Measurements from ENCODE around the gene SLC10A2.

SLC10A2 gene

GRCh38 chr13:103068836-103069235, 2.6 kb upstream of the SLC10A2 start:
- DNase-seq = no peak
- TF ChIP-seq GATA1 (IDR thresholded peaks at IDR 0.05; ENCODE audit: low read depth, low read length) (no peak), POLR2A (IDR thresholded peaks at IDR 0.05; ENCODE audit: low read length) (no peak)

- TF ChIP-seq POLR2A (IDR thresholded peaks at IDR 0.05; ENCODE audit: low read length) (no peak), GATA1 (IDR thresholded peaks at IDR 0.05; ENCODE audit: low read depth, low read length) (no peak)
- DNase-seq = no peak
These were observed 1.7 kb upstream of the SLC10A2 start for GRCh38 chr13:103067751-103068555.

GRCh38 chr13:103066781-103067345, 646 bp upstream of the SLC10A2 start:
- DNase-seq = no peak
- TF ChIP-seq GATA1 (IDR thresholded peaks at IDR 0.05; ENCODE audit: low read depth, low read length) = no peak
- TF ChIP-seq POLR2A (IDR thresholded peaks at IDR 0.05; ENCODE audit: low read length) = no peak

- no peak for DNase-seq
- TF ChIP-seq GATA1 (IDR thresholded peaks at IDR 0.05; ENCODE audit: low read depth, low read length) (no peak), POLR2A (IDR thresholded peaks at IDR 0.05; ENCODE audit: low read length) (no peak)
These were observed 2.8 kb downstream of the SLC10A2 start for GRCh38 chr13:103063376-103063775.

GRCh38 chr13:103062079-103062478, 4.1 kb downstream of the SLC10A2 start:
- TF ChIP-seq POLR2A (IDR thresholded peaks at IDR 0.05; ENCODE audit: low read length) (no peak), GATA1 (IDR thresholded peaks at IDR 0.05; ENCODE audit: low read depth, low read length) (no peak)
- no peak for DNase-seq

GRCh38 chr13:103056008-103056407, 10.2 kb downstream of the SLC10A2 start:
- TF ChIP-seq POLR2A (IDR thresholded peaks at IDR 0.05; ENCODE audit: low read length) (no peak), GATA1 (IDR thresholded peaks at IDR 0.05; ENCODE audit: low read depth, low read length) (no peak)
- DNase-seq = no peak

- no peak for DNase-seq
- no peak for TF ChIP-seq GATA1 (IDR thresholded peaks at IDR 0.05; ENCODE audit: low read depth, low read length)
- TF ChIP-seq POLR2A (IDR thresholded peaks at IDR 0.05; ENCODE audit: low read length) = no peak
These were observed 11.1 kb downstream of the SLC10A2 start for GRCh38 chr13:103055166-103055565.

GRCh38 chr13:103046676-103047075, 19.5 kb downstream of the SLC10A2 start:
- TF ChIP-seq POLR2A (IDR thresholded peaks at IDR 0.05; ENCODE audit: low read length) (no peak), GATA1 (IDR thresholded peaks at IDR 0.05; ENCODE audit: low read depth, low read length) (no peak)
- no peak for DNase-seq

- no peak for DNase-seq
- TF ChIP-seq GATA1 (IDR thresholded peaks at IDR 0.05; ENCODE audit: low read depth, low read length) (no peak), POLR2A (IDR thresholded peaks at IDR 0.05; ENCODE audit: low read length) (no peak)
These were observed 22.2 kb downstream of the SLC10A2 start for GRCh38 chr13:103044056-103044455.

GRCh38 chr13:103040006-103040405, 26.2 kb downstream of the SLC10A2 start:
- DNase-seq = no peak
- no peak for TF ChIP-seq POLR2A (IDR thresholded peaks at IDR 0.05; ENCODE audit: low read length)

GRCh38 chr13:103039183-103039582, 27.0 kb downstream of the SLC10A2 start:
- TF ChIP-seq POLR2A (IDR thresholded peaks at IDR 0.05; ENCODE audit: low read length) (no peak), GATA1 (IDR thresholded peaks at IDR 0.05; ENCODE audit: low read depth, low read length) (no peak)
- DNase-seq = no peak

- TF ChIP-seq POLR2A (IDR thresholded peaks at IDR 0.05; ENCODE audit: low read length) (no peak), GATA1 (IDR thresholded peaks at IDR 0.05; ENCODE audit: low read depth, low read length) (no peak)
- DNase-seq = no peak
These were observed 29.9 kb downstream of the SLC10A2 start for GRCh38 chr13:103036268-103036667.

GRCh38 chr13:103033999-103034398, 32.2 kb downstream of the SLC10A2 start:
- no peak for DNase-seq
- no peak for TF ChIP-seq POLR2A (IDR thresholded peaks at IDR 0.05; ENCODE audit: low read length)
- TF ChIP-seq GATA1 (IDR thresholded peaks at IDR 0.05; ENCODE audit: low read depth, low read length) = no peak

- DNase-seq = no peak
- TF ChIP-seq POLR2A (IDR thresholded peaks at IDR 0.05; ENCODE audit: low read length) = no peak
- no peak for TF ChIP-seq GATA1 (IDR thresholded peaks at IDR 0.05; ENCODE audit: low read depth, low read length)
These were observed 34.8 kb downstream of the SLC10A2 start for GRCh38 chr13:103031332-103031873.

GRCh38 chr13:103030776-103031175, 35.4 kb downstream of the SLC10A2 start:
- DNase-seq = no peak
- TF ChIP-seq GATA1 (IDR thresholded peaks at IDR 0.05; ENCODE audit: low read depth, low read length) (no peak), POLR2A (IDR thresholded peaks at IDR 0.05; ENCODE audit: low read length) (no peak)

Measured in erythroblast (primary cell).